SK-N-SH treated with all-trans-retinoic acid at 6 μM for 48 hours (cell line): ENCODE measurements around the gene DNAAF1.

Source experiments
- ATAC-seq: fragments of 200-7000 bp; cut with Tn5 transposase; 3 replicates; pipeline ENCODE4 v1.9.1; 2020; ENCODE audit warnings: mild to moderate bottlenecking, moderate library complexity
- ARNTL ChIP-seq: fragments of 450-650 bp; formaldehyde crosslinking; IDR thresholded peaks from 2 replicates; pipeline ENCODE4 v1.5.0; 2020; ENCODE audit warnings: low read depth, mild to moderate bottlenecking, moderate library complexity, borderline replicate concordance
- BACH2 ChIP-seq: fragments of 250-450 bp; sonication (Bioruptor Pico); IDR thresholded peaks from 2 replicates; pipeline ENCODE4 v1.9.0; 2021; ENCODE audit warnings: mild to moderate bottlenecking, borderline replicate concordance
- CREB5 ChIP-seq: fragments of 250-450 bp; sonication (Bioruptor Pico); IDR thresholded peaks from 2 replicates; pipeline ENCODE4 v1.5.1; 2020; ENCODE audit warnings: low read depth, mild to moderate bottlenecking, moderate library complexity
- CSDC2 ChIP-seq: fragments of 250-450 bp; sonication (Bioruptor Pico); IDR thresholded peaks from 2 replicates; pipeline ENCODE4 v1.5.0; 2020; ENCODE audit warnings: mild to moderate bottlenecking, moderate library complexity
- ESRRG ChIP-seq: fragments of 250-450 bp; sonication (Bioruptor Pico); IDR thresholded peaks from 2 replicates; pipeline ENCODE4 v1.6.1; 2021; ENCODE audit warnings: mild to moderate bottlenecking
- GLIS3 ChIP-seq: fragments of 250-450 bp; sonication (Bioruptor Pico); IDR thresholded peaks from 2 replicates; pipeline ENCODE4 v1.5.0; 2020; ENCODE audit warnings: mild to moderate bottlenecking, moderate library complexity
- OSR1 ChIP-seq: fragments of 250-450 bp; sonication (Bioruptor Pico); IDR thresholded peaks from 2 replicates; pipeline ENCODE4 v1.8.0; 2022; ENCODE audit warnings: moderate library complexity, mild to moderate bottlenecking, inconsistent platforms
- POU6F1 ChIP-seq: fragments of 250-450 bp; sonication (Bioruptor Pico); IDR thresholded peaks from 2 replicates; pipeline ENCODE4 v1.8.0; 2021; ENCODE audit warnings: low read depth, mild to moderate bottlenecking, moderate library complexity, borderline replicate concordance
- PPARA ChIP-seq: fragments of 250-450 bp; sonication (Bioruptor Pico); IDR thresholded peaks from 2 replicates; pipeline ENCODE4 v1.5.0; 2020; ENCODE audit warnings: mild to moderate bottlenecking, borderline replicate concordance
- RARB ChIP-seq: fragments of 250-450 bp; sonication (Bioruptor Pico); IDR thresholded peaks from 2 replicates; pipeline ENCODE4 v1.8.0; 2021; ENCODE audit warnings: mild to moderate bottlenecking, moderate library complexity
- SNAI2 ChIP-seq: fragments of 250-450 bp; sonication (Bioruptor Pico); IDR thresholded peaks from 2 replicates; pipeline ENCODE4 v1.5.0; 2020; ENCODE audit warnings: mild to moderate bottlenecking, moderate library complexity
- TCF4 ChIP-seq: fragments of 250-450 bp; sonication (Bioruptor Pico); IDR thresholded peaks from 2 replicates; pipeline ENCODE4 v1.8.0; 2021; ENCODE audit warnings: mild to moderate bottlenecking, moderate library complexity, borderline replicate concordance
- TOX ChIP-seq: fragments of 250-450 bp; sonication (Bioruptor Pico); IDR thresholded peaks from 2 replicates; pipeline ENCODE4 v1.8.0; 2021; ENCODE audit warnings: mild to moderate bottlenecking, moderate library complexity, borderline replicate concordance
- TSHZ2 ChIP-seq: fragments of 250-450 bp; sonication (Bioruptor Pico); IDR thresholded peaks from 2 replicates; pipeline ENCODE4 v1.5.0; 2020; ENCODE audit warnings: mild to moderate bottlenecking, moderate library complexity
- ZC3H10 ChIP-seq: fragments of 250-450 bp; sonication (Bioruptor Pico); IDR thresholded peaks from 2 replicates; pipeline ENCODE4 v1.5.1; 2021; ENCODE audit warnings: mild to moderate bottlenecking, moderate library complexity
- ZFP30 ChIP-seq: fragments of 450-650 bp; formaldehyde crosslinking; IDR thresholded peaks from 2 replicates; pipeline ENCODE4 v1.5.0; 2022; ENCODE audit warnings: mild to moderate bottlenecking, moderate library complexity
- ZNF565 ChIP-seq: fragments of 450-650 bp; formaldehyde crosslinking; conservative IDR thresholded peaks from 2 replicates; pipeline ENCODE4 v1.5.0; 2020; ENCODE audit warnings: low read depth, mild to moderate bottlenecking, moderate library complexity
- ZNF70 ChIP-seq: fragments of 450-650 bp; formaldehyde crosslinking; IDR thresholded peaks from 2 replicates; pipeline ENCODE4 v1.5.0; 2020; ENCODE audit warnings: mild to moderate bottlenecking, moderate library complexity
- ZNF8 ChIP-seq: fragments of 450-650 bp; formaldehyde crosslinking; IDR thresholded peaks from 2 replicates; pipeline ENCODE4 v1.5.0; 2020; ENCODE audit warnings: mild to moderate bottlenecking, moderate library complexity
- TF ChIP-seq, protein P1 (sequence below): fragments of 250-450 bp; sonication (Bioruptor Pico); IDR thresholded peaks from 2 replicates; pipeline ENCODE4 v1.8.0; 2020; ENCODE audit warnings: mild to moderate bottlenecking, moderate library complexity, borderline replicate concordance
- TF ChIP-seq, protein P2 (sequence below): fragments of 250-450 bp; sonication (Bioruptor Pico); IDR thresholded peaks from 2 replicates; pipeline ENCODE4 v1.5.1; 2021; ENCODE audit warnings: mild to moderate bottlenecking, moderate library complexity

Gene DNAAF1

DNA sequence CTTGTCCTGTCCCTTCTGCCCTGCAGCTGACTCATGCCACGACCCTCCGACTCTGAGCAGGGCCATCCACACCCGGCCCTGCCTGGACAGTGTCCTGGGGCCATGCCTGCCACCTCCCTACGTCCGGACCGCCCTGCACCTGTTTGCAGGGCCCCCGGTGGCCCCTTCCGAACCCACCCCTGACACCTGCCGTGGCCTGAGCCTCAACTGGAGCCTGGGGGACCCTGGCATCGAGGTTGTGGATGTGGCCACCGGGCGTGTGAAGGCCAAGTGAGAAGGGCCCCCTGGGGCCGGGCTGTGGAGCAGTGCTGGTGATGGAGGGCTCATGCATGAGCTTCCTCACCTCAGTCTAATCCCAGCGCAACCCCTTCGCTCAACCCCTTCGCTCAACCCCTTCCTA is 51.0 kb downstream of the DNAAF1 start:
- no peak for TF ChIP-seq ZNF565 (CRISPR knock-in tag)
- TF ChIP-seq, protein P1, sequence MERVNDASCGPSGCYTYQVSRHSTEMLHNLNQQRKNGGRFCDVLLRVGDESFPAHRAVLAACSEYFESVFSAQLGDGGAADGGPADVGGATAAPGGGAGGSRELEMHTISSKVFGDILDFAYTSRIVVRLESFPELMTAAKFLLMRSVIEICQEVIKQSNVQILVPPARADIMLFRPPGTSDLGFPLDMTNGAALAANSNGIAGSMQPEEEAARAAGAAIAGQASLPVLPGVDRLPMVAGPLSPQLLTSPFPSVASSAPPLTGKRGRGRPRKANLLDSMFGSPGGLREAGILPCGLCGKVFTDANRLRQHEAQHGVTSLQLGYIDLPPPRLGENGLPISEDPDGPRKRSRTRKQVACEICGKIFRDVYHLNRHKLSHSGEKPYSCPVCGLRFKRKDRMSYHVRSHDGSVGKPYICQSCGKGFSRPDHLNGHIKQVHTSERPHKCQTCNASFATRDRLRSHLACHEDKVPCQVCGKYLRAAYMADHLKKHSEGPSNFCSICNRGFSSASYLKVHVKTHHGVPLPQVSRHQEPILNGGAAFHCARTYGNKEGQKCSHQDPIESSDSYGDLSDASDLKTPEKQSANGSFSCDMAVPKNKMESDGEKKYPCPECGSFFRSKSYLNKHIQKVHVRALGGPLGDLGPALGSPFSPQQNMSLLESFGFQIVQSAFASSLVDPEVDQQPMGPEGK (CRISPR knock-in tag): no peak
- no peak for TF ChIP-seq ZNF8 (CRISPR knock-in tag)
- TF ChIP-seq TOX (CRISPR knock-in tag): no peak
- ATAC-seq: no peak

DNA sequence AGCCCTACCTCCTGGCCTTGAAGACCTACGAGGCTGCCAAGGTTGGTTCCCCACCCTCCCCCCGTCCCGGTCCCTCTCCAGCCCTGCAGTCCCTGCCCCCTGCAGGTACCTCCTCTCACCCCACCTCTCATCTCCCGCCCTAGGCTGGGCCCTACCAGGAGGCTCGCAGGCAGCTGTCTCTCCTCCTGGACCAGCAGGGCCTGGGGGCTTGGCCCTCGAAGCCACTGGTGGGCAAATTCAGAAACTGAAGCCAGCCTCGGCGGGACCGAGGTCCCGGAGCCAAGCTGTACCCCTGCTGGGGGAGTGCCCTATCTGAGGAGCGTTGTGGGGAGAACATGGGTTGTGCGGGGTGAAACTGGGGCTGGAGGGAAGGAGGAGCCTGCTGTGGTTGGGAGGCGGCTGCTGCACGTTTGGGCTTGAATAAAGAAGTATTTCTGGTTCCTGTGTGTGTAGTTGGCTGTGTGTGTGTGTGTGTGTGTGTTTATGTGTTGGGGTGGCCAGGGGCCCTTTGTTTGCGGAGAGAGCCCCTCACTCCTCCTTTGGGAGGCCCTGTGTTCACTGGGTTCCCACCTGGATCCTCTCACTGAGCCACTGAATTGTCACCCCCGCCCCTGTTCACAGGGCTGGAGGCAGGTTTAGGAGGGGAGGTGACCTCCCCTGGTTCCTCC is 51.8 kb downstream of the DNAAF1 start:
- no peak for TF ChIP-seq ARNTL (CRISPR knock-in tag)
- TF ChIP-seq ZNF70 (CRISPR knock-in tag): no peak
- TF ChIP-seq CREB5 (CRISPR knock-in tag): no peak
- TF ChIP-seq BACH2: no peak
- no peak for TF ChIP-seq ZNF565 (CRISPR knock-in tag)
- no peak for TF ChIP-seq ZNF8 (CRISPR knock-in tag)
- no peak for TF ChIP-seq SNAI2
- TF ChIP-seq POU6F1: no peak
- TF ChIP-seq, protein P2, sequence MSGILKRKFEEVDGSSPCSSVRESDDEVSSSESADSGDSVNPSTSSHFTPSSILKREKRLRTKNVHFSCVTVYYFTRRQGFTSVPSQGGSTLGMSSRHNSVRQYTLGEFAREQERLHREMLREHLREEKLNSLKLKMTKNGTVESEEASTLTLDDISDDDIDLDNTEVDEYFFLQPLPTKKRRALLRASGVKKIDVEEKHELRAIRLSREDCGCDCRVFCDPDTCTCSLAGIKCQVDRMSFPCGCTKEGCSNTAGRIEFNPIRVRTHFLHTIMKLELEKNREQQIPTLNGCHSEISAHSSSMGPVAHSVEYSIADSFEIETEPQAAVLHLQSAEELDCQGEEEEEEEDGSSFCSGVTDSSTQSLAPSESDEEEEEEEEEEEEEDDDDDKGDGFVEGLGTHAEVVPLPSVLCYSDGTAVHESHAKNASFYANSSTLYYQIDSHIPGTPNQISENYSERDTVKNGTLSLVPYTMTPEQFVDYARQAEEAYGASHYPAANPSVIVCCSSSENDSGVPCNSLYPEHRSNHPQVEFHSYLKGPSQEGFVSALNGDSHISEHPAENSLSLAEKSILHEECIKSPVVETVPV: no peak
- TF ChIP-seq TSHZ2 (CRISPR knock-in tag): no peak
- TF ChIP-seq CSDC2 (CRISPR knock-in tag): no peak
- ATAC-seq: no peak

DNA sequence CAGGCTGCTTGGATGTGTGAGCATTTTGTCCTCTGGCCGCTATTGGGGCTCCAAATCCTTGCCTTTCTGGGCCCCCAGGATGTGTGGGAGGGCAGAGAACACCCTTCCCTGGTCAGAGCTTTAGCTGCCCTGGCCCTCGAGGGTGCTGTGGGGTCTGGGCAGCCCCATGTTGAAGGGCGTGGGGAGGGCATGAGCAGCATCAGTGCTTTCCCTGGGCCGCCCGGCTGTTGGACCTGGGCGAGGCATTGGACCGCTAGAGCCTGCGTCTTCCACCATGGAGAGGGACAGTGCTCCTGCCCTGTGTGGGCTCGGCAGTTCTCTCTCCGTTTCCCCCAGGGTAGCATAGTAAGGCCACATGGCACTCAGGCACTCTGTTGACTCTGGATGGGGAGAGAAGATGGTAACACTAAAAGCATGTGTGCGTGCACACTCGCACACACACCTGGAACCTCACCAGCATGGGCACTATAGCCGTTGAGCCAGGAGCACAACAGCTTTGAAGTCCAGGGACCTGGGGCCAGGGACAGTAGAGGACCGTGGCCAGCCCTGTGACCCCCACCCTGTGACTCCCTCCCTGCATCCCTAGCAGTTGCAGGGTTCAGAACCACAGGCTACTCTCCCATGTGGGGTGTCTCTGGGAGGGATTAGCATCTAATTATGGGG is 52.5 kb downstream of the DNAAF1 start:
- ATAC-seq: no peak
- TF ChIP-seq POU6F1 (no peak), CSDC2 (CRISPR knock-in tag) (no peak), OSR1 (CRISPR knock-in tag) (no peak), GLIS3 (CRISPR knock-in tag) (no peak), TCF4 (no peak), ZNF565 (CRISPR knock-in tag) (no peak), ZC3H10 (CRISPR knock-in tag) (no peak), PPARA (CRISPR knock-in tag) (no peak), SNAI2 (no peak), ESRRG (CRISPR knock-in tag) (no peak), TSHZ2 (CRISPR knock-in tag) (no peak), RARB (CRISPR knock-in tag) (no peak), ARNTL (CRISPR knock-in tag) (no peak), ZNF8 (CRISPR knock-in tag) (no peak), ZFP30 (CRISPR knock-in tag) (no peak)
- TF ChIP-seq, protein P2: no peak
